GM12878 (cell line): ENCODE results near the gene BRCA2.

Source experiments
- BCLAF1 ChIP-seq: fragments of 450-650 bp; IDR thresholded peaks from 2 replicates; pipeline ENCODE4 v1.6.1; 2017; ENCODE audit warnings: antibody characterized with exemption, mild to moderate bottlenecking, moderate library complexity
- CEBPB ChIP-seq, 2 experiments: fragments of 150-350 bp in 1 of 2; IDR thresholded peaks; 2 replicates each; pipeline ENCODE4 v1.6.1; 2012 to 2014; ENCODE audit warnings: low read depth in 2 of 2, low read length in 2 of 2, borderline replicate concordance in 1 of 2, inconsistent platforms in 1 of 2
- ELK1 ChIP-seq: IDR thresholded peaks from 2 replicates; pipeline ENCODE4 v1.6.1; 2012; ENCODE audit warnings: low read depth, low read length, improper control_type of control experiment
- ESRRA ChIP-seq: IDR thresholded peaks from 2 replicates; pipeline ENCODE4 v1.6.1; 2012; ENCODE audit warnings: mild to moderate bottlenecking, low read length, improper control_type of control experiment
- MAX ChIP-seq: IDR thresholded peaks from 2 replicates; pipeline ENCODE4 v1.6.1; 2012; ENCODE audit warnings: low read depth, low read length, improper control_type of control experiment
- MYB ChIP-seq: fragments of 150-350 bp; IDR thresholded peaks from 2 replicates; pipeline ENCODE4 v1.6.1; 2014; ENCODE audit warnings: mild to moderate bottlenecking, low read depth, low read length, borderline replicate concordance
- PML ChIP-seq: IDR thresholded peaks from 2 replicates; pipeline ENCODE4 v1.6.1; 2012; ENCODE audit warnings: low read length, inconsistent platforms
- POLR2AphosphoS2 ChIP-seq: IDR thresholded peaks from 2 replicates; pipeline ENCODE4 v1.6.1; 2011; ENCODE audit warnings: low read depth, mild to moderate bottlenecking, low read length, improper control_type of control experiment, moderate library complexity
- SIN3A ChIP-seq: IDR thresholded peaks from 2 replicates; pipeline ENCODE4 v1.6.1; 2012; ENCODE audit warnings: low read depth, low read length, improper control_type of control experiment
- USF2 ChIP-seq: IDR thresholded peaks from 2 replicates; pipeline ENCODE4 v1.6.1; 2011; ENCODE audit warnings: low read depth, low read length, improper control_type of control experiment, borderline replicate concordance

- TF ChIP-seq PML = no peak
- no peak for TF ChIP-seq SIN3A
- no peak for TF ChIP-seq POLR2AphosphoS2
- no peak for TF ChIP-seq ESRRA
- TF ChIP-seq BCLAF1 = no peak
- TF ChIP-seq USF2 = no peak
- no peak for TF ChIP-seq CEBPB (IDR thresholded peaks at IDR 0.05; ENCODE audit: borderline replicate concordance in 1 of 2, low read depth in 2 of 2, low read length in 2 of 2)
- no peak for TF ChIP-seq MAX
- TF ChIP-seq MYB = no peak
- TF ChIP-seq ELK1 = no peak
Measured at GRCh38 chr13:32285633-32285965, 29.7 kb upstream of the BRCA2 start.
